Stimulated activated naive CD4-positive, alpha-beta T cell treated with Interleukin-2 at 50 U/mL for 16 hours (primary cell): ENCODE data around the gene ABR.

Source experiments
- DNase-seq: peaks from one replicate; lab custom pipeline; 2025; lab: John Stamatoyannopoulos, UW

The ABR gene

GRCh38 chr17:1030684-1031532 is 148.9 kb downstream of the ABR start:
- DNase-seq, result no peak

GRCh38 chr17:1029922-1030644 is 149.7 kb downstream of the ABR start:
- no peak for DNase-seq

- no peak for DNase-seq
Observed at GRCh38 chr17:1029196-1029921, 150.4 kb downstream of the ABR start.

GRCh38 chr17:1027044-1027443 is 152.7 kb downstream of the ABR start:
- no peak for DNase-seq

- no peak for DNase-seq
Observed at GRCh38 chr17:1026599-1026975, 153.2 kb downstream of the ABR start.

GRCh38 chr17:1025733-1026598 is 153.8 kb downstream of the ABR start:
- no peak for DNase-seq

GRCh38 chr17:1024076-1024475 is 155.7 kb downstream of the ABR start:
- DNase-seq, result no peak

GRCh38 chr17:1022278-1023024 is 157.3 kb downstream of the ABR start:
- no peak for DNase-seq

GRCh38 chr17:1021147-1021546 is 158.6 kb downstream of the ABR start:
- no peak for DNase-seq

- DNase-seq, result no peak
Observed at GRCh38 chr17:1019451-1019850, 160.3 kb downstream of the ABR start.

GRCh38 chr17:1018547-1018946 is 161.2 kb downstream of the ABR start:
- no peak for DNase-seq

- DNase-seq, result no peak
Observed at GRCh38 chr17:1013729-1014090, 166.1 kb downstream of the ABR start.

- no peak for DNase-seq
Observed at GRCh38 chr17:1012823-1013728, 166.7 kb downstream of the ABR start.

GRCh38 chr17:1011760-1012735 is 167.7 kb downstream of the ABR start:
- no peak for DNase-seq

- DNase-seq, result no peak
Observed at GRCh38 chr17:1011138-1011537, 168.6 kb downstream of the ABR start.

- no peak for DNase-seq
Observed at GRCh38 chr17:1010586-1010985, 169.2 kb downstream of the ABR start.

GRCh38 chr17:1010086-1010450 is 169.7 kb downstream of the ABR start:
- DNase-seq, result no peak

GRCh38 chr17:1009229-1010085 is 170.3 kb downstream of the ABR start:
- no peak for DNase-seq
